Vagina (tissue), 2 donors: ENCODE data around the gene FAR1.

Experiments
- POLR2A ChIP-seq, 2 donors: fragments of 450-650 bp; IDR thresholded peaks; one replicate each; pipeline ENCODE4 v1.6.1; 2017; ENCODE audit warnings: antibody characterized with exemption in 2 of 2, mild to moderate bottlenecking in 2 of 2, moderate library complexity in 2 of 2
- TF ChIP-seq, protein P1 (sequence below), 3 experiments: fragments of 450-650 bp in 2 of 3; fragments of 200-600 bp in 1 of 3; sonication (generic) in 1 of 3; IDR thresholded peaks; one replicate each; pipeline ENCODE4 v1.5.1; 2017 to 2019; ENCODE audit warnings: antibody characterized with exemption in 3 of 3, mild to moderate bottlenecking in 2 of 3, moderate library complexity in 2 of 3

DNA sequence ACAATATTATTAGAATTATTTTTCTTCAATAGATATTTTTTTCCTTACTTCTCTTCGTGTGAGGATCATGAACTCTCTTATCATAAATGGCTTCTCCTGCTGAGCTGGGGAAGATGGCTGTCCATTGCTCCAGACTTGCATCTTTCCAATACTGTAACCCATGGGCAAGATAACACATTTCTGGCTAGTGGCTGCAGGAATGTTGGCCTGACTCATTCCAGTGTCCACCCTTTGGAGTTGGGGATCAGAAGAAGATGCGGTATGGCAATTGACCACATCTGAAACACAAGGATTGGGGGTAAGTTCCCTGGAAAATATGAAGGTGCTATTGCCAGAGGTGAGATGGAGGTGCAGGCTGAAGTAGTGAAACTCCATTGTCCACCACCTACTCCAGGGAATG, 92.8 kb downstream of the FAR1 start:
- TF ChIP-seq POLR2A (IDR thresholded peaks at IDR 0.05), result no peak
- TF ChIP-seq, protein P1, sequence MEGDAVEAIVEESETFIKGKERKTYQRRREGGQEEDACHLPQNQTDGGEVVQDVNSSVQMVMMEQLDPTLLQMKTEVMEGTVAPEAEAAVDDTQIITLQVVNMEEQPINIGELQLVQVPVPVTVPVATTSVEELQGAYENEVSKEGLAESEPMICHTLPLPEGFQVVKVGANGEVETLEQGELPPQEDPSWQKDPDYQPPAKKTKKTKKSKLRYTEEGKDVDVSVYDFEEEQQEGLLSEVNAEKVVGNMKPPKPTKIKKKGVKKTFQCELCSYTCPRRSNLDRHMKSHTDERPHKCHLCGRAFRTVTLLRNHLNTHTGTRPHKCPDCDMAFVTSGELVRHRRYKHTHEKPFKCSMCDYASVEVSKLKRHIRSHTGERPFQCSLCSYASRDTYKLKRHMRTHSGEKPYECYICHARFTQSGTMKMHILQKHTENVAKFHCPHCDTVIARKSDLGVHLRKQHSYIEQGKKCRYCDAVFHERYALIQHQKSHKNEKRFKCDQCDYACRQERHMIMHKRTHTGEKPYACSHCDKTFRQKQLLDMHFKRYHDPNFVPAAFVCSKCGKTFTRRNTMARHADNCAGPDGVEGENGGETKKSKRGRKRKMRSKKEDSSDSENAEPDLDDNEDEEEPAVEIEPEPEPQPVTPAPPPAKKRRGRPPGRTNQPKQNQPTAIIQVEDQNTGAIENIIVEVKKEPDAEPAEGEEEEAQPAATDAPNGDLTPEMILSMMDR (IDR thresholded peaks at IDR 0.05), result no peak
